ENCODE measurements around the gene RPL14.
"Not testable (repeated sequence)": the region's sequence is repeated elsewhere in the genome, so short reads cannot be mapped to it uniquely, and the experiment has no call there.

Gene RPL14

DNA sequence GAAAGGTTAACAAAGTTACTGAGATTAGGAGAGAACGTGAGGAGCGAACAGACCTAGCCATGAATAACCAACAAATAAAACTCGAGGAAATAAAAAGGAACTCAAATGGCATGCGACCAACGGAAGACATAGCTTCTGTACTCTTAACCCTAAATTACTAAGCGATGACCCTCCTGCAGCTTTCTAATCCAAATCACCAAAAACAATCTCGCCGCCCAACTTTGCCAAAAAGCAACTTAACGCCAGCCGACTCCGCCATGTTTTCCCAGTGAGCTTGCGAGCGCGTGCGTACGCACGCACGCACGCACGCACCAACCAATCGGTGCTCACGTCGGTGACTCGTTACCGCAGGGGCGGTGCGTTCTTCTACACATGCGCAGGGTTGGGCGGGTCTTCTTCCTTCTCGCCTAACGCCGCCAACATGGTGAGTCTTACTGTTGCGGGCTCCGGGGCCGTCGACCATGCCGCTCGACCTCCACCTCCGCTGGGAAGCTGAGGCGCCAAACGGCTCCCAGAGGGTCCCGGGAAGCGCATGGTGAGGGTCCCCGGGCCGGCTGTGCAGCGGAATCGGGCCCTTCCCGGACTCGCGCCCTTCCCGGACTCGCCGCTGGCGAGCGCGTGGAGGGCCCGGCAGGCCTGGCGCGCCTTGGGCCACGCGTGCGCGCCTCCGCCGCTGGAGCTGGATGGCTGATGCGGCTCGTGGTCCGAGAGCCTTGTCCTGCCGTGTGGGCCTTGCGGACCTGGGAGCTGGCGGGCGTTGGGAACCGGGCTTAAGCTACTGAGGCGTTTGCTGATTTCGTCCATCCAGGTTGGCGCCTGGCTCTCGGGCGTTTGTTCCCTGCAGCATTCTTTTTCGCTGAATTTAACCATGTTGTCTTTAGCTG lies at the start of gene RPL14:
Gene RPL14 (plus strand): TSS at position 400 of the 884 bp plus-strand sequence. CDS start 133 bp downstream, at position 533.
- peak; percentile 87 for DNase-seq

GRCh38 chr3:40407611-40408010 lies 49.5 kb upstream of the RPL14 start:
- no peak for DNase-seq

- no peak for DNase-seq
Observed at GRCh38 chr3:40414270-40414669, 42.9 kb upstream of the RPL14 start.

DNA sequence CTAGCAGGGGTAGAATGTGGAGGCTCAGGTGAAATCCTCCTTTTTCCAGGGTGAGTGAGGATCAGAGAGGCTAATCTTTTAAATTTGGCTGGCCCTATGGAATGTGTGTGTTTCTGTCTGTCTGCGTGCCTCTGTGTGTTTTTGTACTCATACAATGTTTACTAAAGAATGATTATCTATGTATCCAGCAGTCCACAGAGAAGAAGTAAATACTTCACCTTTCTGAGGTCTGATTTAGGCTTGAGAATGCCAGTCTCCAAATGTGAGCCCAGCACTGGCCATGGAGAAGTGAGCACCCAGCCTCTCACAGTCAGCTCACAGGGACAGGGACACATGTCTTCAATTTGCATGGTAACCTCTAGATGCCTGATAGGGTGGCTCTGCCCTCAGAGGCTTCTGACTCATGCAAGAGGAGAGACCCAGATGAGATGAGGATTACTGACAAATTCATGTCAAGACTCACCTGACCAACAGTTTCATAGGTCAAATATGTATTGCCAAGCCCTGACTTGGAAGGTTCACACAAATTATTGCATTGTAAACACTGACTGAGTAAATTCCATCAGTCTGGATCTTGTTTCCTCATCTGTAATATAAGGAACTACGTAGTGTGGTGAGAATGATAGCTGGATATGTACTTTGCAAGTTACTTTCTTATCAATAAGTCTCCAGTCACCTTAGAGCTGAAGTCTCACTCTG lies 39.1 kb upstream of the RPL14 start:
- no peak for DNase-seq

DNA sequence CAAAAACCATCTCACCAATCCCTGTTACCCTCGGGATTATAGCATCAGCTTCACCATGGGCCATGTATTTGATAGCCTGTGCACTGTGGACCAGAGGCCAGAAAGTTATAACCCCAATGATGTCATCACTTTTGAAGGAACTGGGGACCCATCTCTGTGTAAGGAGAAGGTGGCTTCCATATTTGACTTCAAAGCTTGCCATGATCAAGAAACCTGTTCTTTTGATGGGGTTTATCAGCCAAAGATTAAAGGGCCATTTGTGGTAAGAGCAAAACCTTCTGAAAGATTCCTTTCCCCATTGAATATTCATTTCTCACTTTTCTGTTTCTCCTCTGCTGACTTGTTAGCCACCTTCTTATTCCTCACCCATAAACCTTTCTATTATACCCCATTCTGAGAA lies 34.3 kb upstream of the RPL14 start:
- DNase-seq: no peak

DNA sequence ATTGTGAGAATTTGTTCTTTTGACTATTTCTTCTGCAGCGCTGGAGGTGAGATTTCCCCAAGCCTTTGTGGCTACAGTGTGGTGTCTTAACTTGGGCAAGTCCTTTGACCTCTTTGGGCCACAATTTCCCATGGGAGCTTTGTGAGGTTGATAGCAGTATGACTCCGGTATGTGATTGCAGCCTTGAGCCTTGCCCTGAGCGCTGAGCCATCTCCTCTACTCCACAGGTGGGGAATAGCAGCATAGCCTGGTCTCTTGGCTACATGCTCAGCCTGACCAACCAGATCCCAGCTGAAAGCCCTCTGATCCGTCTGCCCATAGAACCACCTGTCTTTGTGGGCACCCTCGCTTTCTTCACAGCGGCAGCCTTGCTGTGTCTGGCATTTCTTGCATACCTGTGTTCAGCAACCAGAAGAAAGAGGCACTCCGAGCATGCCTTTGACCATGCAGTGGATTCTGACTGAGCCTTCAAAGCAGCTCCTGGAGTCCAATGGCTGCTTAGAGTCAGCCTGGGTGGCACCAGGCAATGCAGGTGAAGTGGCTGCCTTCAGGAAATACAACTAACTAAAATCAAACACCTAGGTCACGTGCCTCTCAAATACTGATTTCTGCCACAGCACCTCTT lies 30.0 kb upstream of the RPL14 start:
- DNase-seq: no peak

DNA sequence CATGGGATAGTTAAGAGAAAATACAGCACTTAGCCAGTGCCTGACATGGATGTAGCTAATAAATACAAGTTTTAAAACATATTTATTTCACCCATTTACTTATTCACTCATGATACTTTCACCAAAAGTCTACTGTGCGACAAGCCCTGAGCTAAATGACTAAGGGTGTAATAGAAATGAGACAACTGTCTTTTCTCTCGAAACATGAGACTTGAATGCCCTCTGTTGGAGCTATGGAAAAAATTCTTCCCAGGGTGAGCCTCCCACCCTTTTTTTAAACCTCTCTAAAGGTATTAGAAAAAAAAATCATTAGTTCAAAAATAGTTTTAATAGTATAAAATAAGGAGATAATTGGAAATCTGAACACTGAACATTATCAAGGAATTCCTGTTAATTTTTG lies 24.3 kb upstream of the RPL14 start:
- DNase-seq: no peak

DNA sequence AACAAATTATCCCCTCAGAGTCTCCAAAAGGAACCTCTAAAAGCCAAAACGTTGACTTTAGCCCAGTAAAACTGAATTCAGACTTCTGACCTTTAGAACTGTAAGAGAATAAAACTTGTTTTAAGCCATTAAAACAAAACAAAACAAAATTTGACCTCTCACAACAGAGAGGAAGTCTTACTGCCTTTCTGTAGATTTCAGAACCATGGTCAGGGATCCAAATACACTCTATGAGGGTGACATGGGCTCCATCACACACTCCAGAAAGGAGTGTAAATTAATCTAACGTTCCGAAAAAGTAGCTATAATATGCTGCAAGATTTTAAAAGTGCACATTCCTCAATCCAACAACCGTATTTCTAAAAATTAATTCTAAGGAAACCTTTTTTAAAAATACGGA lies 19.2 kb upstream of the RPL14 start:
- DNase-seq: no peak

DNA sequence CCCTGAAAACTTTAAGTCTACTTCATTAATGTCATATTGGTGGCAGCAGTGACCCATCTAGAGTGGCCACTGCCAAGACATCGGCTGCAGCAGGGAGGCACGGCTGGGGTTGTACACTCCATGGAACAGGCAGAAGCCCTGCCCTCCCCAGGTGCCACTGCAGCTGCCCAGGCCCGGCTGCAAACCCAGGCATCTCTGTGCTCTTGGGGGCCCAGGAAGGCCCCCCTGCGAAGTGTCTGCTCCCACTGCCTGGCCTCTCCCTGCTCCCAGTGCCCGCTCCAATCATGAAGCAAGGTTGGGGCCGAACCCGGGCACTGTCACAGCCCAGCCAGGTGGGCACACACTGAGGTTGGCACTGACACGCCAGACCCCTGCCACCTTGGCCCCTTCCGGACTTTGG lies 12.1 kb upstream of the RPL14 start:
- DNase-seq: no peak

- no peak for DNase-seq
Observed at GRCh38 chr3:40445880-40446279, 11.3 kb upstream of the RPL14 start.

DNA sequence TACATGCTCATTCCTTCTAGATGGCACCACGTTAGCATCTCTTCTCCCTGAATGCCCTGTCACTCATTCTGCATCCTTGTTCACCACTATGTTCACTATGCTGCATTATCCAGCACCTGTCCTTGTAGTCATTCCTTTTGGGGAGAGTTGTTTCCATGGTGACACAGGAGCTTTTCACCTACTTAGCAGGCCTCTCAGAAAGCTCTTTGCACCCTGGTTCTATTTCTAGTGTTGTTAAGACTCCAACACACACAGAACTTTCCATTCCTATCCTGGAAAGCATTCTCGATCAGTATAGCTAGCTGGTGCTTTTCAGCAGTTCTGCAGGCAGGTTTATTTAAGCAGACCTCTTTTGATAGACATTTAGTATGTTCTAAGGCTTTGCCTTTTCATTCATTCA lies 6.7 kb upstream of the RPL14 start:
- no peak for DNase-seq

GRCh38 chr3:40451551-40451950 lies 5.6 kb upstream of the RPL14 start:
- no peak for DNase-seq

DNA sequence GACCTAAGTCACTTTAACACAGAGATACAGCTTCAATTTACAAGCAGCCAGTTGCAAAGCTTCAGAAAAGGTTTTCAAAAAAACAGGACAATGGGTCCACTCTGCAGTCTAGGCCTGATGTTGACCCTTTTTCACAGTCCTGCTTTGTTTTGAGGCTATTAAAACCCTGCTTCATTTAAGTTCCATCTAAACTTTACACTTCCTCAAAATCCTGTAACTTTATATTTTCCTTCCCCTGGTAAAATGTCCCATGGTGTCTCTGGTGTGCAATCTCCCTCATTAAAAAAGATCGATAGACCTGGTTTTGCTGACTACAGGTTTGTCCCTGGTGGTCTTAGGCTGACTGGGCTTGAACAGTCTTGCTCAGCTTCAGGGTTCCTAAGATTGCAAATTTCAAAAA lies 5.1 kb upstream of the RPL14 start:
- DNase-seq: no peak

DNA sequence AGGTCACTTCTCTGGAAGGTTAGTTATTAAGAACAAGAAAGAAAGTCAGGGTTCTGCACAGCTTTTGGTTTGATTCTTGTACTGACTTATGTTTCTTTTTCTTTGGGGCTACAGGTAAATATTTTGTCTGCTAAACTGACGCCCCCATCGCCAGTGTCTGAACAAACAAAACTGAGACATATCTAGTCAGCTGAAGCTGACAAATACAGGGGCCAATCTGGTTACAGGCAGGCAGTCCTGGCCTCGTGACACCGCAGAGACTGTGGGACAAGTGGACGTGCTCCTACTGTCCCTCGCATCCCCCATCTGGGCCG lies 4.6 kb upstream of the RPL14 start:
- no peak for DNase-seq

GRCh38 chr3:40452876-40453730 lies 4.0 kb upstream of the RPL14 start:
- peak; percentile 98 for DNase-seq

DNA sequence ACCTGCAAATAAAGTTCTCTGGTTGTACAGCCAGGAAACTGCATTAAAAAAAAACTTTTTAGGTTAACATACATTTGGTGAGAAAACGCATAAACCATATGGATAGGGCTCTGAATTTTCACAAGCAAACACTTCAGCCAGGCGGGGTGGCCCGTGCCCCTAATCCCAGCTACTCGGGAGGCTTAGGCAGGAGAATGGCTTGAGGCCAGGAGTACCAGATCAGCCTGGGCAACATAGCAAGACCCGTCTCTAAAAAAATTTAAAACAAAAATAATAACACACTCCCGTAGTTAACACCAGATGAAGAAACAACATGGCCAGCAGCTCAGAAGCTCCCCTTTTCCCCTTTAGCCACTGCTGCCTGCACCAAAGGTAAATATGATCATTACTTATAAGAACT lies 3.2 kb upstream of the RPL14 start:
- no peak for DNase-seq

DNA sequence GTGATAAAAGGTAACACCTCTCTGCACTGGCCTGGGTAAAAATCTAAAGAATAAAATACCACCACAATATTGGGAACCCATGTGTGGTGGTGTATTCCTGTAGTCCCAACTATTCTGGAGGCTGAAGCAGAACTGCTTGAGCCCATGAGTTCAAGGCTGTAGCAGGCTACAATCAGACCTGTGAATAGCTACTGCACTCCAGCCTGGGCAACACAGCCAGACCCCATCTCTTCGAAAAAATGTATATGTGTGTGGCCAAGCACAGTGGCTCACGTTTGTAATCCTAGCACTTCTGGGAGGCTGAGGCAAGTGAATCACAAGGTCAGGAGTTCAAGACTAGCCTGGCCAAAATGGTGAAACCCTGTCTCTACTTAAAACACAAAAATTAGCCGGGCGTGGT lies 1.8 kb upstream of the RPL14 start:
- DNase-seq: no peak

DNA sequence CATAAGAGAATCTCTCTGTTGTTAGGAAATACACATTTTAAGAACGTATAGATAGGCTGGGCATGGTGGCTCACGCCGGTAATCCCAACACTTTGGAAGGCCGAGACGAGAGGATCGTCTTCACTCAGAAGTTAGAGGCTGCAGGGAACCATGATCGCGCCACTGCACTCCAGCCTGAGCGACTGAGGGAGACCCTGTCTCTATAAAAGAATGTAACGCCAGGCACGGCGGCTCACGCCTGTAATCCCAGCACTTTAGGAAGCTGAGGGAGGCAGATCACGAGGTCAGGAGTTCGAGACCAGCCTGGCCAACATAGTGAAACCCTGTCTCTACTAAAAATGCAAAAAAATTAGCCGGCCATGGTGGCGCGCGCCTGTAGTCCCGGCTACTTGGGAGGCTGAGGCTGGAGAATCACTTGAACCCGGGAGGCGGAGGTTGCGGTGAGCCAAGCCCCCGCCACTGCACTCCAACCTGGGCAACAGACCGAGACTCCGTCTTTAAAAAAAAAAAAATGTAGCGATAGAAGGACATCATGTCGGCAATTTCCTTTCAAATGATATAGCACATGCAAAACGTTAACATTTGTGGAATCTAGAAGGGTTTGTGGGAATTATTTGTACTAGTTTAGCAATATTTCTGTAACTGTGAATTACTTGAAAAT lies 730 bp upstream of the RPL14 start:
- DNase-seq: no peak

DNA sequence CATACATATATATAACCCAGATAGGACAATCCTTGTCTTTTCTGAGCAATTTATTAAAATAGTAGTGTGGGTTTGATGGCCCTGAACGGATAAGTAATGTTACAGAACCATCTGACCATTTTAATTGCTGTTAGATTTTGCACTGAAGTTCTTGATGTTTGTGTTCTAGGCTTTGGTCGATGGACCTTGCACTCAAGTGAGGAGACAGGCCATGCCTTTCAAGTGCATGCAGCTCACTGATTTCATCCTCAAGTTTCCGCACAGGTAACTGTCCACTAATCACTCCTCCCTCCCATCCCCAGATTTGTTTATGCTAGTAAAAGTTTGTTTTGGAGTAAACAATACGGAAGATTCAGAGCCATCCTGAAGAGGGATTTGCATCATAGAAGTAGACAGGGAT lies 1.3 kb downstream of the RPL14 start:
- no peak for DNase-seq

GRCh38 chr3:40460481-40460880 lies 3.3 kb downstream of the RPL14 start:
- not testable (repeated sequence) for DNase-seq

- DNase-seq: no peak
Observed at GRCh38 chr3:40461161-40461560, 4.0 kb downstream of the RPL14 start.

- not testable (repeated sequence) for DNase-seq
Observed at GRCh38 chr3:40462838-40463237, 5.7 kb downstream of the RPL14 start.

GRCh38 chr3:40463579-40463978 lies 6.4 kb downstream of the RPL14 start:
- no peak for DNase-seq

Measured in NCI-H526 treated with DMSO at 0.1 percent for 48 hours (cell line).